K562 (cell line): ENCODE data around the gene JUNB. TPM values are rescaled to one million over a fixed set of nuclear protein-coding genes. Genes with fewer than 3 reads are reported as not detected.

ENCODE experiments used
- ATAC-seq: fragments of 200-7000 bp; cut with Tn5 transposase; 3 replicates; pipeline ENCODE4 v1.9.1; 2020; ENCODE audit warnings: moderate library complexity
- BruUV-seq: library from RNA; stranded (reverse); fragments of 400-500 nt; replicated peaks from 2 replicates; lab custom pipeline; 2021; lab: Mats Ljungman, UMichigan
- CTCF ChIA-PET: fragments of 300-600 bp; formaldehyde crosslinking; extraction: SDS; loops from one replicate; lab custom pipeline; 2021; ENCODE audit warnings: low intra/inter-chr PET ratio; lab: Yijun Ruan, JAX
- POLR2A ChIA-PET: fragments of 300-600, 350-650 bp; sonication (Branson Sonifier 250); formaldehyde crosslinking; extraction: SDS; loops from one replicate; lab custom pipeline; 2021; ENCODE audit warnings: antibody characterized with exemption, inconsistent platforms; lab: Yijun Ruan, JAX
- DNase-seq, 4 experiments: peaks; one replicate each; pipeline versions ENCODE4 v3.0.0 to v3.0.0-alpha.2; 2011 to 2018; ENCODE audit warnings: low spot score in 3 of 4, mixed read lengths in 3 of 4; ENCODE audit errors: extremely low read depth in 1 of 4
- FAIRE-seq: peaks from 2 replicates; lab custom pipeline; 2011; peaks lifted over from hg19 to GRCh38; lab: Jason Lieb, UNC
- H2AFZ ChIP-seq: 2 replicates; pipeline ENCODE4 v1.6.0; 2011; ENCODE audit warnings: low read depth, low read length, control low read depth, inconsistent platforms
- H3K27ac ChIP-seq: fragments of 200-600 bp; 3 replicates; pipeline ENCODE4 v1.8.0; 2011; ENCODE audit warnings: low read depth, mild to moderate bottlenecking, control low read depth, inconsistent platforms, low read length, moderate library complexity, mixed read lengths; ENCODE audit errors: extremely low read depth
- H3K27me3 ChIP-seq, 2 experiments: fragments of 300-600 bp in 1 of 2; 2 replicates in 1 of 2; 3 replicates in 1 of 2; pipeline versions ENCODE4 v1.6.0 to v1.8.0; 2011; ENCODE audit warnings: inconsistent platforms in 2 of 2, low read length in 2 of 2, mild to moderate bottlenecking in 1 of 2, mixed read lengths in 1 of 2, moderate library complexity in 1 of 2; ENCODE audit not compliant: control insufficient read depth in 2 of 2, insufficient read depth in 2 of 2
- H3K36me3 ChIP-seq: fragments of 300-600 bp; 3 replicates; pipeline ENCODE4 v1.8.0; 2011; ENCODE audit warnings: mild to moderate bottlenecking, low read length, inconsistent platforms; ENCODE audit not compliant: control insufficient read depth, insufficient read depth
- H3K4me1 ChIP-seq, 2 experiments: fragments of 200-600 bp in 1 of 2; replicated peaks in 1 of 2; 2 replicates in 1 of 2; 3 replicates in 1 of 2; pipeline versions ENCODE4 v1.5.1 to v1.8.0; 2011; ENCODE audit warnings: inconsistent platforms in 2 of 2, low read length in 2 of 2, mild to moderate bottlenecking in 1 of 2, mixed read lengths in 1 of 2, moderate library complexity in 1 of 2; ENCODE audit not compliant: control insufficient read depth in 2 of 2, insufficient read depth in 2 of 2
- H3K4me2 ChIP-seq: 2 replicates; pipeline ENCODE4 v1.6.1; 2011; ENCODE audit warnings: low read length, control low read depth, inconsistent platforms, mixed read lengths; ENCODE audit not compliant: insufficient read depth
- H3K4me3 ChIP-seq: fragments of 200-600 bp; sonication (generic), shearing (Covaris generic); 2 replicates; pipeline ENCODE4 v1.5.1; 2016; ENCODE audit warnings: control low read depth, inconsistent platforms
- H3K79me2 ChIP-seq: fragments of 200-600 bp; 3 replicates; pipeline ENCODE4 v1.8.0; 2011; ENCODE audit warnings: low read length, inconsistent platforms; ENCODE audit not compliant: control insufficient read depth, insufficient read depth
- H3K9ac ChIP-seq, 2 experiments: 2 replicates each; pipeline versions ENCODE4 v1.6.0 to v1.6.1; 2011; ENCODE audit warnings: low read depth in 2 of 2, low read length in 2 of 2, control low read depth in 1 of 2, inconsistent platforms in 1 of 2, mild to moderate bottlenecking in 1 of 2, mixed read lengths in 1 of 2; ENCODE audit not compliant: insufficient read depth in 1 of 2
- H3K9me1 ChIP-seq: one replicate; pipeline ENCODE4 v1.6.0; 2011; ENCODE audit warnings: inconsistent platforms, mild to moderate bottlenecking, low read length, moderate library complexity; ENCODE audit not compliant: control insufficient read depth, insufficient read depth
- H3K9me3 ChIP-seq: replicated peaks from 2 replicates; pipeline ENCODE4 v1.5.1; 2011; ENCODE audit warnings: low read depth, low read length, inconsistent platforms; ENCODE audit not compliant: control insufficient read depth, insufficient read depth
- H4K20me1 ChIP-seq: replicated peaks from 2 replicates; pipeline ENCODE4 v1.6.1; 2011; ENCODE audit warnings: low read length, inconsistent platforms, mixed read lengths; ENCODE audit not compliant: control insufficient read depth, insufficient read depth
- CREB1 ChIP-seq, 2 experiments: sonication (generic) in 1 of 2; formaldehyde crosslinking in 1 of 2; IDR thresholded peaks; 2 replicates each; pipeline versions ENCODE4 v1.6.1 to v1.8.0; 2012 to 2022; ENCODE audit warnings: inconsistent platforms in 1 of 2, mild to moderate bottlenecking in 1 of 2, missing genetic modification reagents in 1 of 2, moderate library complexity in 1 of 2
- DIDO1 ChIP-seq: fragments of 450-650 bp; IDR thresholded peaks from 2 replicates; pipeline ENCODE4 v1.6.1; 2016; ENCODE audit warnings: low read depth, missing biosample characterization, missing genetic modification characterization
- GTF2A2 ChIP-seq: IDR thresholded peaks from 2 replicates; pipeline ENCODE4 v1.6.1; 2016; ENCODE audit warnings: mild to moderate bottlenecking, missing genetic modification characterization, missing compliant biosample characterization
- KLF1 ChIP-seq: fragments of 450-650 bp; IDR thresholded peaks from 2 replicates; pipeline ENCODE4 v1.6.1; 2016; ENCODE audit warnings: missing genetic modification characterization, missing compliant biosample characterization
- MCM7 ChIP-seq, 2 experiments: fragments of 450-650 bp; IDR thresholded peaks; 2 replicates each; pipeline ENCODE4 v1.6.1; 2016 to 2018
- NR2C2 ChIP-seq, 2 experiments: fragments of 200-800 bp in 1 of 2; sonication (Bioruptor generic) in 1 of 2; sonication (generic) in 1 of 2; formaldehyde crosslinking in 1 of 2; IDR thresholded peaks; 2 replicates each; pipeline versions ENCODE4 v1.6.1 to v1.8.0; 2016 to 2022; ENCODE audit warnings: mild to moderate bottlenecking in 1 of 2, missing compliant biosample characterization in 1 of 2, missing genetic modification characterization in 1 of 2, missing genetic modification reagents in 1 of 2
- NR4A1 ChIP-seq, 2 experiments: fragments of 250-450 bp in 1 of 2; fragments of 450-650 bp in 1 of 2; sonication (Bioruptor Pico) in 1 of 2; IDR thresholded peaks; 2 replicates each; pipeline versions ENCODE4 v1.4.0 to v1.6.1; 2016 to 2020; ENCODE audit warnings: mild to moderate bottlenecking in 2 of 2, missing compliant biosample characterization in 1 of 2, missing genetic modification characterization in 1 of 2, moderate library complexity in 1 of 2
- PPARD ChIP-seq: fragments of 250-450 bp; sonication (Bioruptor Pico); IDR thresholded peaks from 2 replicates; pipeline ENCODE4 v1.8.0; 2022; ENCODE audit warnings: inconsistent platforms, mild to moderate bottlenecking, moderate library complexity
- RFX7 ChIP-seq: fragments of 250-450 bp; sonication (Bioruptor Pico); IDR thresholded peaks from 2 replicates; pipeline ENCODE4 v1.5.1; 2021; ENCODE audit warnings: mild to moderate bottlenecking
- SOX6 ChIP-seq: fragments of 450-650 bp; IDR thresholded peaks from 2 replicates; pipeline ENCODE4 v1.6.1; 2014; ENCODE audit warnings: mild to moderate bottlenecking
- SRSF9 ChIP-seq: fragments of 200-400 bp; formaldehyde crosslinking; IDR thresholded peaks from 2 replicates; pipeline ENCODE4 v1.6.1; 2017; ENCODE audit warnings: low read depth, low read length, borderline replicate concordance
- WGBS: fragments of 100-300 bp; shearing (Covaris generic); methylation state at CpG from one replicate; pipeline ENCODE4 v1.1.6; 2016; ENCODE audit warnings: low coverage, mixed read lengths; ENCODE audit not compliant: insufficient coverage; ENCODE audit errors: missing lambda C conversion rate; 5-methylcytosine and 5-hydroxymethylcytosine counted together
- in situ Hi-C: fragments of 300-500 bp; cut with MboI; formaldehyde crosslinking; loops from 4 replicates; pipeline ENCODE4 v1.15.0; 2018; ENCODE audit warnings: inconsistent platforms, mixed read lengths
- intact Hi-C: fragments of 100-400 bp; cut with micrococcal nuclease; formaldehyde crosslinking; loops from 2 replicates; pipeline ENCODE4 v1.14.2; 2022
- polyA plus RNA-seq, 8 experiments: library from polyadenylated mRNA; depleted of rRNA in 4 of 8; stranded (reverse) in 5 of 8; unstranded in 3 of 8; fragments of >200 nt; fragmentation: Nextera tagmentation in 2 of 8; fragmentation: Illumina TruSeq in 1 of 8; extraction: Ambion mirVana in 2 of 8; extraction: Trizol in 1 of 8; gene quantifications; 2 replicates each; pipeline versions ENCODE4 v1.2.1 to v1.2.3, GENCODE V29; 2011 to 2014; ENCODE audit warnings: inconsistent platforms in 1 of 8, missing spikeins in 1 of 8
- total RNA-seq, 7 experiments: library from RNA; depleted of rRNA in 6 of 7; stranded (reverse); fragments of >200 nt in 6 of 7; fragmentation: Illumina TruSeq in 2 of 7; extraction: Trizol in 2 of 7; gene quantifications; 2 replicates each; pipeline versions ENCODE4 v1.2.1 to v1.2.3, GENCODE V29; 2011 to 2021; ENCODE audit warnings: low replicate concordance in 1 of 7
- TF ChIP-seq, protein P1 (sequence below): fragments of 200-800 bp; sonication (Bioruptor generic); IDR thresholded peaks from 2 replicates; pipeline ENCODE4 v1.6.1; 2017; ENCODE audit warnings: missing genetic modification characterization, missing compliant biosample characterization

JUNB gene
- total and polyA plus RNA-seq, 9 of the 15 experiments (the other 6 are each of a cell fraction or from before 2014, with no cell fraction given) = 0.23 to 88.1 (median 13.1) TPM

DNA sequence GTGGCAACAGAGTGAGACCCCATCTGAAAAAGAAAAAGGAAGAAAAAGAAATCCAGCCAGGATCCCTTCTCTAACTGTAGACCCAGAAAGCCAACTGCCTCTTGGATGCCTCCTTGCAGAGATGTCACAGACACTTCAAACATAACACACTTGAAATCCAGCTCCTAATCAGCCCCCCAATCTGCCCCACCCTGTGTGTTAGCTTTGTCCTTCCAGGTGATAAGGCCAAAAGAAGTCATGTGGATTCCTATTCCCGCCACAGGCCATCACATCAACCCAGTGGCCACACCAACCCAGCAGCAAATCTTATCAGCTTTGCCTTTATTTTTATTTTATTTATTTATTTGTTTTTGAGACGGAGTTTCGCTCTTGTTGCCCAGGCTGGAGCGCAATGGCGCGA lies 31.6 kb upstream of the JUNB start:
- no peak for TF ChIP-seq PPARD (CRISPR knock-in tag)
- TF ChIP-seq KLF1 (tag) = peak; percentile 74
- TF ChIP-seq MCM7 (IDR thresholded peaks at IDR 0.05) = no peak
- TF ChIP-seq GTF2A2 = no peak
- TF ChIP-seq RFX7 (CRISPR knock-in tag) = no peak
- TF ChIP-seq DIDO1 (tag) = no peak
- TF ChIP-seq SOX6 = peak; percentile 70; the same call in 1 of the 2 replicates
- TF ChIP-seq, protein P1, sequence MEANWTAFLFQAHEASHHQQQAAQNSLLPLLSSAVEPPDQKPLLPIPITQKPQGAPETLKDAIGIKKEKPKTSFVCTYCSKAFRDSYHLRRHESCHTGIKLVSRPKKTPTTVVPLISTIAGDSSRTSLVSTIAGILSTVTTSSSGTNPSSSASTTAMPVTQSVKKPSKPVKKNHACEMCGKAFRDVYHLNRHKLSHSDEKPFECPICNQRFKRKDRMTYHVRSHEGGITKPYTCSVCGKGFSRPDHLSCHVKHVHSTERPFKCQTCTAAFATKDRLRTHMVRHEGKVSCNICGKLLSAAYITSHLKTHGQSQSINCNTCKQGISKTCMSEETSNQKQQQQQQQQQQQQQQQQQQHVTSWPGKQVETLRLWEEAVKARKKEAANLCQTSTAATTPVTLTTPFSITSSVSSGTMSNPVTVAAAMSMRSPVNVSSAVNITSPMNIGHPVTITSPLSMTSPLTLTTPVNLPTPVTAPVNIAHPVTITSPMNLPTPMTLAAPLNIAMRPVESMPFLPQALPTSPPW (CRISPR knock-in tag) = 0 out of 2 replicates have a peak, but pooled peaks have one; percentile 12
- no peak for TF ChIP-seq NR4A1 (CRISPR knock-in tag; IDR thresholded peaks at IDR 0.05)
- TF ChIP-seq NR4A1 (tag; IDR thresholded peaks at IDR 0.05) = no peak
- no peak for TF ChIP-seq NR2C2 (CRISPR knock-in tag; IDR thresholded peaks at IDR 0.05)
- TF ChIP-seq NR2C2 (tag; IDR thresholded peaks at IDR 0.05) = peak; percentile 28; the same call in 1 of the 2 replicates
- no peak for TF ChIP-seq CREB1 (IDR thresholded peaks at IDR 0.05)
- no peak for TF ChIP-seq CREB1 (CRISPR knock-in tag; IDR thresholded peaks at IDR 0.05)
- no peak for TF ChIP-seq SRSF9
- TF ChIP-seq, all 486 proteins: peak for 4
- in situ Hi-C loops (no loop called here), intact Hi-C loops (loop anchor here (1.0 kb wide), 1 partner anchor 37 kb away; no protein-coding TSS in a partner anchor)
- H2AFZ ChIP-seq = no peak overlapping the region
- H3K4me2 ChIP-seq = no peak overlapping the region
- CTCF ChIA-PET = no interaction called here
- ATAC-seq = no peak
- no peaks in the 10 kb centered on the region for H3K9me3 ChIP-seq
- no peaks in the 10 kb centered on the region for H4K20me1 ChIP-seq
- H3K9ac ChIP-seq = no peak overlapping the region
- H3K79me2 ChIP-seq = no peaks in the 10 kb centered on the region
- H3K4me1 ChIP-seq = peaks cover 5 to 40% of the 10 kb centered on the region in 2 experiments; a peak in 3 of 5 replicates
- peak in 1 of 4 experiments; percentile 38 for DNase-seq
- FAIRE-seq = no peak
- peaks cover 6% of the 10 kb centered on the region; the same call in 1 of the 3 replicates for H3K36me3 ChIP-seq
- no TSS peak for BruUV-seq
- no peaks in the 10 kb centered on the region; a peak in 1 of 5 replicates for H3K27me3 ChIP-seq
- H3K27ac ChIP-seq = no peak overlapping the region
- no peaks in the 10 kb centered on the region for H3K9me1 ChIP-seq
- POLR2A ChIA-PET = interaction anchor here (0.5 to 2.6 kb wide), 7 partner anchors 10 to 174 kb away, joined by 3 to 17 read pairs (median 4); partner anchors contain the start of gene FARSA
- WGBS = 30% methylated on average over 3 of the region's 6 CpGs
- no peak overlapping the region for H3K4me3 ChIP-seq
